Progenitor cell of endocrine pancreas (in vitro differentiated cells): ENCODE data around the gene NECTIN1. TPM values are rescaled to one million over a fixed set of nuclear protein-coding genes. Genes with fewer than 3 reads are reported as not detected.

Experiments used
- DNase-seq: peaks from one replicate; pipeline ENCODE4 v3.0.0; 2021; ENCODE audit warnings: low spot score; ENCODE audit not compliant: unreplicated experiment
- H3K27ac Mint-ChIP-seq: 2 replicates; pipeline ENCODE4 v1.8.0; 2021; ENCODE audit warnings: mild to moderate bottlenecking, moderate library complexity, mixed read lengths
- H3K27me3 Mint-ChIP-seq: 2 replicates; pipeline ENCODE4 v1.8.0; 2021; ENCODE audit warnings: mixed read lengths
- H3K36me3 Mint-ChIP-seq: 2 replicates; pipeline ENCODE4 v1.8.0; 2022; ENCODE audit warnings: mixed read lengths; ENCODE audit not compliant: insufficient read depth
- H3K4me1 Mint-ChIP-seq: 2 replicates; pipeline ENCODE4 v1.8.0; 2021; ENCODE audit warnings: low read depth, mixed read lengths
- H3K4me3 Mint-ChIP-seq: 2 replicates; pipeline ENCODE4 v1.8.0; 2021; ENCODE audit warnings: low read depth, mild to moderate bottlenecking, moderate library complexity, mixed read lengths
- H3K9me3 Mint-ChIP-seq: 2 replicates; pipeline ENCODE4 v1.8.0; 2021; ENCODE audit warnings: low read depth, mixed read lengths
- CTCF ChIP-seq: fragments of 200-600 bp; sonication (generic); IDR thresholded peaks from one replicate; pipeline ENCODE4 v1.5.0; 2021; ENCODE audit warnings: antibody characterized with exemption, mild to moderate bottlenecking; ENCODE audit not compliant: unreplicated experiment
- total RNA-seq: library from RNA; stranded (reverse); gene quantifications from 2 replicates; pipeline ENCODE4 v1.2.1, GENCODE V29; 2021

NECTIN1 gene
- total RNA-seq, 1 donor from 2014 or later = 42.1 TPM

DNA sequence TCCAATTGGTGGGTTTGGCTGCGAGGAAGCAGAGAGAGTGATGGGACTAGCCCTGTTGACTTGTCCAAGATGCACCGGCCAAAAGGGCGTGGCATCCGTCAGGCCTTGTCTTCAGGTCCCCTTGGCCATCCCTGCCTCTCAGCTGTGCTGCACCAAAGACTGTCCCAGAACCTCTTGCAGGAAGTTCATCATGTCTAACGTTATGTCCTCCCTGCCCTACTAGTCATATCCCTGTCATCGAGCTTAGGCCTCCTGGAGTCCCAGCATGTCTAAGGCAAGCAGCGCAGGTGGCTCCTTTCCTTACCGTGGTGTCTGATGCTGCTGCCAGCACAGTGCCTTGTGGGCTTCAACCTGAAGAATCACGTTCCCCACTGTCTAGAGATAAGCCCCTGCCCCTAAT is 51.2 kb downstream of the NECTIN1 start:
- no peak overlapping the region for H3K4me3 Mint-ChIP-seq
- peaks cover 6% of the 10 kb centered on the region for H3K4me1 Mint-ChIP-seq
- H3K9me3 Mint-ChIP-seq = no peaks in the 10 kb centered on the region
- no peak overlapping the region for H3K27ac Mint-ChIP-seq
- H3K36me3 Mint-ChIP-seq = peaks cover 30% of the 10 kb centered on the region
- DNase-seq = no peak
- no peak for TF ChIP-seq CTCF
- H3K27me3 Mint-ChIP-seq = no peaks in the 10 kb centered on the region

- no peaks in the 10 kb centered on the region for H3K9me3 Mint-ChIP-seq
- no peak overlapping the region for H3K27ac Mint-ChIP-seq
- peaks cover 30% of the 10 kb centered on the region for H3K36me3 Mint-ChIP-seq
- no peaks in the 10 kb centered on the region for H3K27me3 Mint-ChIP-seq
- DNase-seq = no peak
- H3K4me1 Mint-ChIP-seq = peaks cover 2% of the 10 kb centered on the region
- TF ChIP-seq CTCF = no peak
- H3K4me3 Mint-ChIP-seq = no peak overlapping the region
Observed at GRCh38 chr11:119676461-119677020, 52.5 kb downstream of the NECTIN1 start.

GRCh38 chr11:119673759-119674336 is 55.2 kb downstream of the NECTIN1 start:
- Mint-ChIP-seq H3K4me3 (no peak overlapping the region), H3K9me3 (no peaks in the 10 kb centered on the region), H3K27ac (no peak overlapping the region), H3K4me1 (no peaks in the 10 kb centered on the region), H3K27me3 (no peaks in the 10 kb centered on the region), H3K36me3 (peaks cover 26% of the 10 kb centered on the region)
- TF ChIP-seq CTCF = no peak
- no peak for DNase-seq

- no peak for DNase-seq
- no peaks in the 10 kb centered on the region for H3K4me1 Mint-ChIP-seq
- H3K27ac Mint-ChIP-seq = peak overlapping the region; percentile 23
- H3K36me3 Mint-ChIP-seq = peaks cover 20% of the 10 kb centered on the region
- H3K9me3 Mint-ChIP-seq = no peaks in the 10 kb centered on the region
- TF ChIP-seq CTCF = no peak
- no peaks in the 10 kb centered on the region for H3K27me3 Mint-ChIP-seq
- no peak overlapping the region for H3K4me3 Mint-ChIP-seq
Observed at GRCh38 chr11:119673052-119673758, 55.8 kb downstream of the NECTIN1 start.

DNA sequence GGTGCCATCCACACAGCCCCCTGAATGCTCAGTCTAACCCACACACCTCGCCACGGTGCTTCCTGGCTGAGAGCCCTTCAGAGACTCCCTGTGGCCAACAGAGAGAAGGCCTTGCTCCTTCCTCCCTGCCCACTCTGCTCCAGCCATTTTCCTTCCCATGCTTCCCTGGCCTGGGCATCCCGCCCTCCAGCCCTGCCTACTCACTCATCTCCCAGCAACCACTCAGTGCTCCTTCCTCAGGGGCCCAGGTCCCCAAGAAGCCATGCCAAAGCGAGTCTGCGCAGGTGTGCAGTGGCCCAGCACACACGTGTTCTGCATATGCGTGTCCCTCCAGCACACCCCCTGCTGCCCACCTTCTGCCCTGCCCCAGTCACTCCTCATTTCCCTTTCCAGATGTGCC is 56.4 kb downstream of the NECTIN1 start:
- H3K4me1 Mint-ChIP-seq = no peaks in the 10 kb centered on the region
- TF ChIP-seq CTCF = no peak
- no peak for DNase-seq
- no peaks in the 10 kb centered on the region for H3K27me3 Mint-ChIP-seq
- no peak overlapping the region for H3K4me3 Mint-ChIP-seq
- peak overlapping the region; percentile 23 for H3K27ac Mint-ChIP-seq
- H3K9me3 Mint-ChIP-seq = no peaks in the 10 kb centered on the region
- H3K36me3 Mint-ChIP-seq = peaks cover 15% of the 10 kb centered on the region
